DMS153 treated with DMSO at 0.1 percent for 48 hours (cell line): ENCODE results near the gene AKR1B15.
A peak's percentile ranks its signal among the peaks of the same experiment; 100 is the strongest.
"Not testable (repeated sequence)": the region's sequence is repeated elsewhere in the genome, so short reads cannot be mapped to it uniquely, and the experiment has no call there.

Source experiments
- DNase-seq: peaks from one replicate; lab custom pipeline; 2025; ENCODE audit not compliant: unreplicated experiment; lab: John Stamatoyannopoulos, UW

The AKR1B15 gene

GRCh38 chr7:134532180-134532953 is 16.5 kb upstream of the AKR1B15 start:
- DNase-seq = no peak

- DNase-seq = no peak
These were observed 16.0 kb upstream of the AKR1B15 start for GRCh38 chr7:134532954-134533218.

DNA sequence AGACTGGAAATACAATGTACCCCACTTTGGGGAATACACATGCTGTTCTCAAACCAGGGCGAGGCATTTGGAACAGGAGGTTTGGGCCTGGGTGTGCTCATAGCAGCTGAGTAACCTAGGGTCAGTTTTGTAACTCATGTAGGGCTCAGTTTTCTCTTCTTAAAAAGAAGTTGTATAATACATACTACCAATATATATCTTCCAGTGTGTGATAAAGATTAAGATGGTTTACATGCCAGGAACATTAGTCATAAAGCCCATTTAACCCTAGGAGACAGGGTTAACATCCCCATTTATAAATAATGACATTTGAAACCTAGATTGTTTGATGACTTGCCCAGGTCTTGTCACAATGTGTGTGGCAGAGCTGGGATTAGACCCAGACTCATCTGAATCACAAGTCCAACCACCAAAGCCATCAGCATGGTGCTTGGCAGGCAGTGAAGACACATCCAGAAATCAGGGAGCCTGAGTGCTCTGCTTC is 15.6 kb upstream of the AKR1B15 start:
- DNase-seq = no peak

DNA sequence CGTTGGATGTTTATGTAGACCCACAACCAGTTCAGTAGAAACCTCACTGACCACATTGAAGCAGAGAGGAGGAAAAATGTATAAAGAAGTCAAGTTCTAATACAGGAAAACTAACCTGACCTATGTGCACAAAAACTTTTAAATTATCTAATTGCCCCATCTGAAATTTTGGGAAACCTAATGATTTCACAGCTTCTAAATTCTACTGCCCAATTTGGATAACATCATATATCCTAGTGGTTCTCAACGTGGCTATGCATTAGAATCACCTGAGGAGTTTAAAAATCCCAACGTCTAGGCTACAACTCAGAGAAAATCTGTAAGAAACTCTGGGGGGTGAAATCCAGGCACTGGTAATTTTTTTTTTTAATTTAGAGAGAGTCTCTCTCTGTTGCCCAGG is 14.3 kb upstream of the AKR1B15 start:
- no peak for DNase-seq

DNA sequence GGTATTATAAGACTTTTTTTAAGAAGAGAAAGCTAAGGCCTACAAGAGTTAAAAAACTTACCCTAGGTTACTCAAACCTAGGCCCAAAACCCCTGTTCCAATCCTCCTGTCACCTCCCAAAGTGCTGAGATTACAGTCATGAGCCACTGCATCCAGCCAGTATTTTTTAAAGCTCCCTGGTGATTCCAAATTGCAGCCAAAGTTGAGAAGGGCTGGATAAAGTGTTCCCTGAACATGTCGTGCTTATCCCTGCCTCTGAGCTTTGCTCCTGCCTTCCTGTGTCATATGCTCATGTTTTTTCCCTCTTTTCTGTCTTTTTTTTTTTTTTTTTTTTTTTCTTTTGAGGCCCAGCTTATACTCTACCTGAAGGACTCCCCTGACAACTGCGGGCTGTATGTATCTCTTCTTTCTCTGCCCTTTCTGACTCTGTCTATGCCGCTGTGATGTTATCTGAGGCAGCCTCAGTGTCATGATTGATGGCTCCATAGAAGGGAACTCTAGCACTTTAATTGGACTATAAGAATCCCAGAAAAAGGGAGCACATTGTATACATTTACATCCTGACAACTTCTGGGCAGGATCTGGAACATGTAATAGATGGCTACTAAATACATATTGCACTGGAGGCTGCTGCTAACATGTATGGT is 13.5 kb upstream of the AKR1B15 start:
- DNase-seq = no peak

GRCh38 chr7:134535919-134536299 is 13.0 kb upstream of the AKR1B15 start:
- no peak for DNase-seq

DNA sequence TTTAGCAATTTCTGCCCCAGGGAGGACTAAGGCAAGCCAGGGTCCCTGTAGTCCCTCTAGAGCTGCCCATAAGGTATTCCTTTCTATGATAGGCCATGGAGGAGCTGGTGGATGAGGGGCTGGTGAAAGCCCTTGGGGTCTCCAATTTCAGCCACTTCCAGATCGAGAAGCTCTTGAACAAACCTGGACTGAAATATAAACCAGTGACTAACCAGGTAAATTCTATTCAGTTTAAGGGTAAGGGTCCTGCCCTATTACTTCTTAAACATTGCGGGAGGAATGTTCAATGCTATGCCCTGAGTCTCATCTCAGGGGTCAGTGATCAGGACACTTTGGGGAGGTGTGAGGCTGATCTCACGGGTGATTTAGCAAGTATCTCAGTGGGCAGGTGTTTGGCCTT is 12.4 kb upstream of the AKR1B15 start:
- not testable (repeated sequence) for DNase-seq

DNA sequence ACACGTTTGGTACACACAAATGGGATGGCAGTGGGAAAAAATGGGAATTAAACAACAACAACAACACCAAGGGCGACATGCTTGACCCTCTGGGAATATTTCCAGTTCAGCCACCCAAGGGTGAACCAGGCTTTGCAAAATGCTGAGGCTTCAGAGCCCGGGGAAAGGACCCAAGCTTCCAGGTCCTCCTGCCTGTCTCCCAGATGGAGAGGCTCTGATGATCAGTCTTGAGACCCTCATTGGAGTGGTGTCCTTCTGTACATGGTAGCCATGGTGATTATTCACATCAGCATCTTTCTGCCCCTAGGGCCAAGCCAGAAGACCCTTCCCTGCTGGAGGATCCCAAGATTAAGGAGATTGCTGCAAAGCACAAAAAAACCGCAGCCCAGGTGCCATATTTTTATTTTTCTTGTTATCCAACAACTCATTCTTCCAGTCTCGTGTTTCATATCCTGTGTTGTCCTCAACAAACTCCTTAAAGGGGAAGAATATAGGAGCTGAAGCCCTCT is 11.6 kb upstream of the AKR1B15 start:
- DNase-seq = not testable (repeated sequence)

- DNase-seq = no peak
These were observed 9.4 kb upstream of the AKR1B15 start for GRCh38 chr7:134539380-134540004.

- not testable (repeated sequence) for DNase-seq
These were observed 7.3 kb upstream of the AKR1B15 start for GRCh38 chr7:134541501-134542194.

GRCh38 chr7:134542195-134542771 is 6.6 kb upstream of the AKR1B15 start:
- DNase-seq = no peak

DNA sequence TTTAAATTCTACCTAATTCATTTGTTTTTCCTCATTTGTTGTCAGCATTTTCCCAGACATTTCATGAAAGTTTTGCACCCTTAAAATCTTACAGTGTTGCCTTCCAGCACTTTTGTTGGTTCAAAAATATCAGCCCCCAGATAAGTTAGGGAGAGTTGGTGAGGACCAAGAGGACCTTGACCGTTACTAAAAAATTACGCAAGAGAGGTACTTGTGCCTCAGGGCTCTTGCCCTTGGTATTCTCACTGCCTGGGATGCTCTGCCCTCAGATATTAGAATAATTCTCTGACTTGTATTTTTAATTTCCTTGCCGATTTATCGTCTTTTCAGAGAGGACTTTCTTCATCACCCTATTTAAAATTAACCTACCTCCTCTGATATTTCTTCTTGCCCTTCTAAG is 3.5 kb upstream of the AKR1B15 start:
- no peak for DNase-seq

DNA sequence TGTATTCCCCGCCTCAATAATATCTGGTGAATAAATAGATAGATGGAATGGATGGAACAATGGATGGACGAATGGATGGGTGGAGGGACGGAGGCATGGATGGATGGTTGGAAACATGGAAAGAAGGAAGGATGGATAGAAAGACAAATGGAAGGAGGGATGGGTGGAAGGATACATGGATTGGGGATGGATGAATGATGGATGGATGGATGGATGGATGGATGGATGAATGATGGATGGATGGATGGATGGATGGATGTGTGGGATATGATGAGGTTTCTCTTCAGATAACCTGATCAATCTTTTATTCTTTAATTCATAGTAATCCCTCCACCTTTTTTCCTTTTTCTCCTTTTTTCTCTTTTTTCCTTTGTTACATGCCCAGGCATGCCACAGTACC is 3.0 kb upstream of the AKR1B15 start:
- DNase-seq = no peak

GRCh38 chr7:134546955-134547354 is 2.0 kb upstream of the AKR1B15 start:
- peak; percentile 29 for DNase-seq

DNA sequence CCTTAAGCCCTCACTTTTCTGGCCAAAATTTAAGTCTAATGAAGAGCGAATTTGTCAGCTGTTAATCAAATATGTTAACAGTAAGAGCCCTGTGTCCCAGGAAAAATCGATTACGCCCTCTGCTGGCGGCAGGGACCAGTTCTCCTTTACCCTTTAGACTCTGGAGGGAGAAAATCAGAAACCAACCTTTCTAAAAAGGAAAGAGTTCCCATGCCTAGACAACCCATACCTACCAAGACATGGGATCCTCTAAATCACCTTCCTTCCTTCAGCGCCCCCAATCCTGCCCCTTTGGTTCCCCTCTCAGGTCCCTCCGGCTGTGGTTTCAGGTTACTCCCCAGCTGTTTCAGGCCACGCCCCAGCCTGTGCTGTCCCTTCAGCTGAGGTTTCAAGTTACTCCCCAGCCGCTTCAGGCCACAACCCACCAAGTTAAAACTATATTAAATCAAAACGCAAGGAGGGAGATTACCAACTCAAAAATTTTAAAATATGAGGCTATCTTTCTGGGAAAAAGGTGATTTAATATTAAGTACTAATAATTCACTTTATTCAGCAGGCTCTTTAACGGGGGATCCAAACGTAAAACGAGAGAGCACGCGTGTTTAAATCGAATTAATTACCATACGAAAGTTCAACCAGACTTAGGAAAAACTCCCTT is 1.4 kb upstream of the AKR1B15 start:
- DNase-seq = peak; percentile 72

DNA sequence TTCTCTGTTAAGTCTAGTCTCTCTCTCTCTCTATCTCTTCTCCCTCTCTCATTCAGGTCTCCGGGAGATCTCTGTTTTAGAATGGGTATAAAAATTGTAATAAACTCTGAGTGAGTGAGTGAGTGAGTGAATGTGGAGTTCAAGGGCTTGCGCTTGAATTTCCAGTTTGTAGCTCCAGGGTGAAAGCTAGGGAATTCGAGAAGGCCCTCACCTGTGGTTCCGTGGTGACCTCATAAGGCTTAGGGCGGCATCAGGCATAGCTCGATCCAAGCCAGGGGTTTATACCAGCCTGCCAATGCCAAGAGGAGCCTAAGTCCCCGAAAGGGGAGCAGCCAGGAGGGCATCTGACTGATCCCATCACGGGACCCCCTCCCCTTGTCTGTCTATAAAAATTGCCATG is 456 bp downstream of the AKR1B15 start:
- DNase-seq = no peak

GRCh38 chr7:134552105-134552504 is 3.2 kb downstream of the AKR1B15 start:
- DNase-seq = no peak

GRCh38 chr7:134553976-134554375 is 5.1 kb downstream of the AKR1B15 start:
- DNase-seq = no peak

DNA sequence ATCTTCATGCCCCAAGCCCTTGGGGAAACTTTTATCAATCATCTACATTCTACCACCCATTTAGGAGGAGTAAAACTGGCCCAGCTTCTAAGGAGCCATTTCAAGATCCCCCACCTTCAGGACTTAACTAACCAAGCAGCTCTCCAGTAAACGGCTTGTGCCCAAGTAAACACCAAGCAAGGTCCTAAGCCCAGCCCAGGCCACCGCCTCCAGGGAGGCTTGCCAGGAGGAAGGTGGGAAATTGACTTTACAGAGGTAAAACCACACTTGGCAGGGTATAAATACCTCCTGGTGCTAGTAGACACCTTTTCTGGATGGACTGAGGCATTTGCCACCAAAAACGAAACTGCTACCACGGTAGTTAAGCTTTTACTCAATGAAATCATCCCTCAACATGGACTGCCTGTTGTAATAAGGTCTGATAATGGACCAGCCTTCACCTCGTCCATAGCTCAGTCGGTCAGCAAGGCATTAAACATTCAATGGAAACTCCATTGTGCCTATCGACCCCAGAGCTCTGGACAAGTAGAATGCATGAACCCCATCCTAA is 5.6 kb downstream of the AKR1B15 start:
- no peak for DNase-seq

GRCh38 chr7:134557391-134557790 is 8.5 kb downstream of the AKR1B15 start:
- DNase-seq = no peak
